HepG2 (cell line): ENCODE measurements around the gene GRIK4. TPM values are rescaled to one million over a fixed set of nuclear protein-coding genes. Genes with fewer than 3 reads are reported as not detected.
A peak's percentile ranks its signal among the peaks of the same experiment; 100 is the strongest.

Source experiments
- ATAC-seq: fragments of 200-7000 bp; cut with Tn5 transposase; 3 replicates; pipeline ENCODE4 v1.9.1; 2020; ENCODE audit warnings: mild to moderate bottlenecking, moderate library complexity
- BruUV-seq: library from RNA; stranded (reverse); fragments of 400-500 nt; replicated peaks from 2 replicates; lab custom pipeline; 2021; lab: Mats Ljungman, UMichigan
- CTCF ChIA-PET: fragments of 300-600 bp; formaldehyde crosslinking; extraction: SDS; loops from one replicate; lab custom pipeline; 2021; ENCODE audit warnings: low total read pairs, inconsistent platforms, low intra/inter-chr PET ratio; lab: Yijun Ruan, JAX
- POLR2A ChIA-PET: fragments of 350-600 bp; sonication (Branson Sonifier 250); formaldehyde crosslinking; loops from one replicate; lab custom pipeline; 2020; ENCODE audit warnings: antibody characterized with exemption, inconsistent platforms; lab: Yijun Ruan, JAX
- DNase-seq: peaks from one replicate; pipeline ENCODE4 v3.0.0-alpha.2; 2015; ENCODE audit warnings: low spot score
- FAIRE-seq: peaks from 3 replicates; lab custom pipeline; 2011; peaks lifted over from hg19 to GRCh38; lab: Jason Lieb, UNC
- H2AFZ ChIP-seq: one replicate; pipeline ENCODE4 v1.6.1; 2011; ENCODE audit warnings: low read length, inconsistent platforms
- H3K27ac ChIP-seq: fragments of 300-600 bp; 3 replicates; pipeline ENCODE4 v1.8.0; 2011; ENCODE audit warnings: mixed run types, mild to moderate bottlenecking, mixed read lengths, low read length, inconsistent platforms; ENCODE audit not compliant: insufficient read depth; ENCODE audit errors: extremely low read length
- H3K27me3 ChIP-seq, 2 experiments: fragments of 200-600 bp in 1 of 2; 2 replicates in 1 of 2; 3 replicates in 1 of 2; pipeline versions ENCODE4 v1.6.0 to v1.8.0; 2011; ENCODE audit warnings: low read length in 2 of 2, mild to moderate bottlenecking in 2 of 2, moderate library complexity in 2 of 2, inconsistent platforms in 1 of 2; ENCODE audit not compliant: insufficient read depth in 2 of 2, control insufficient read depth in 1 of 2
- H3K36me3 ChIP-seq, 2 experiments: fragments of 200-600 bp in 1 of 2; replicated peaks in 1 of 2; 2 replicates in 1 of 2; 3 replicates in 1 of 2; pipeline versions ENCODE4 v1.5.1 to v1.8.0; 2011; ENCODE audit warnings: low read length in 2 of 2, inconsistent platforms in 1 of 2; ENCODE audit not compliant: insufficient read depth in 2 of 2, control insufficient read depth in 1 of 2
- H3K4me1 ChIP-seq: 2 replicates; pipeline ENCODE4 v1.5.1; 2012; ENCODE audit warnings: low read length, inconsistent platforms; ENCODE audit not compliant: insufficient read depth
- H3K4me2 ChIP-seq: 2 replicates; pipeline ENCODE4 v1.6.0; 2011; ENCODE audit warnings: low read depth, low read length, inconsistent platforms
- H3K4me3 ChIP-seq, 3 experiments: fragments of 200-600 bp in 1 of 3; sonication (generic), shearing (Covaris generic) in 1 of 3; replicated peaks in 1 of 3; 2 replicates each; pipeline ENCODE4 v1.5.1; 2011 to 2016; ENCODE audit warnings: low read length in 3 of 3, inconsistent platforms in 2 of 3, low read depth in 2 of 3, mild to moderate bottlenecking in 2 of 3, control low read depth in 1 of 3, mixed read lengths in 1 of 3; ENCODE audit not compliant: insufficient read depth in 1 of 3
- H3K79me2 ChIP-seq: one replicate; pipeline ENCODE4 v1.6.1; 2011; ENCODE audit warnings: low read length, inconsistent platforms; ENCODE audit not compliant: insufficient read depth
- H3K9ac ChIP-seq: 2 replicates; pipeline ENCODE4 v1.6.0; 2011; ENCODE audit warnings: mild to moderate bottlenecking, low read depth, low read length, inconsistent platforms; ENCODE audit not compliant: insufficient read depth
- H3K9me3 ChIP-seq: 2 replicates; pipeline ENCODE4 v1.5.1; 2012; ENCODE audit warnings: mild to moderate bottlenecking, low read length
- H4K20me1 ChIP-seq: 2 replicates; pipeline ENCODE4 v1.6.0; 2011; ENCODE audit warnings: inconsistent platforms, mild to moderate bottlenecking, low read length, moderate library complexity; ENCODE audit not compliant: insufficient read depth
- BCL6 ChIP-seq: IDR thresholded peaks from 2 replicates; pipeline ENCODE4 v1.6.1; 2016; ENCODE audit warnings: missing genetic modification reagents, missing compliant biosample characterization
- HNF4G ChIP-seq, 2 experiments: sonication (generic) in 1 of 2; formaldehyde crosslinking in 1 of 2; IDR thresholded peaks; 2 replicates each; pipeline versions ENCODE4 v1.4.0 to v1.6.1; 2011 to 2020; ENCODE audit warnings: borderline replicate concordance in 2 of 2, low read depth in 2 of 2, mild to moderate bottlenecking in 2 of 2, low read length in 1 of 2, missing genetic modification reagents in 1 of 2, moderate library complexity in 1 of 2
- HNRNPUL1 ChIP-seq: fragments of 200-400 bp; formaldehyde crosslinking; IDR thresholded peaks from 2 replicates; pipeline ENCODE4 v1.6.1; 2017; ENCODE audit warnings: low read depth, mild to moderate bottlenecking, low read length, moderate library complexity
- JARID2 ChIP-seq: sonication (generic); formaldehyde crosslinking; IDR thresholded peaks from 2 replicates; pipeline ENCODE4 v1.8.1; 2023; ENCODE audit warnings: missing genetic modification reagents, inconsistent platforms; ENCODE audit not compliant: insufficient replicate concordance
- MEIS1 ChIP-seq: sonication (generic); formaldehyde crosslinking; IDR thresholded peaks from 2 replicates; pipeline ENCODE4 v1.9.0; 2021; ENCODE audit warnings: mild to moderate bottlenecking, missing genetic modification reagents, moderate library complexity, borderline replicate concordance
- MXD4 ChIP-seq: IDR thresholded peaks from 2 replicates; pipeline ENCODE4 v1.6.1; 2016; ENCODE audit warnings: mild to moderate bottlenecking, missing biosample characterization, missing genetic modification reagents
- RXRA ChIP-seq: sonication (generic); formaldehyde crosslinking; IDR thresholded peaks from 2 replicates; pipeline ENCODE4 v1.5.1; 2020; ENCODE audit warnings: missing genetic modification reagents
- ZNF292 ChIP-seq: sonication (generic); formaldehyde crosslinking; IDR thresholded peaks from 2 replicates; pipeline ENCODE4 v1.8.1; 2022; ENCODE audit warnings: mild to moderate bottlenecking, low read depth, missing genetic modification reagents, borderline replicate concordance
- ZNF432 ChIP-seq: sonication (generic); formaldehyde crosslinking; IDR thresholded peaks from 2 replicates; pipeline ENCODE4 v1.5.0; 2020; ENCODE audit warnings: missing genetic modification reagents, mild to moderate bottlenecking, borderline replicate concordance
- WGBS: methylation state at CpG from one replicate; pipeline ENCODE4 v1.1.6; 2017; ENCODE audit warnings: low lambda C conversion rate; 5-methylcytosine and 5-hydroxymethylcytosine counted together
- in situ Hi-C: cut with HindIII; loops from 2 replicates; pipeline ENCODE4 v1.10.0; 2017; ENCODE audit warnings: low pct_unique_long_range_greater_than_20kb; ENCODE audit not compliant: extremely low pct_ligation_motif_present
- intact Hi-C: fragments of 100-400 bp; cut with micrococcal nuclease; formaldehyde crosslinking; loops from one replicate; pipeline ENCODE4 v1.10.0; 2022; ENCODE audit not compliant: unreplicated experiment
- polyA plus RNA-seq, 8 experiments: library from polyadenylated mRNA; depleted of rRNA in 3 of 8; stranded (reverse) in 7 of 8; unstranded in 1 of 8; fragments of >200 nt; fragmentation: Illumina TruSeq in 4 of 8; extraction: Trizol in 4 of 8; gene quantifications; 2 replicates each; pipeline versions ENCODE4 v1.2.1 to v1.2.3, GENCODE V29; 2011 to 2016; ENCODE audit warnings: low read depth in 4 of 8, missing spikeins in 1 of 8, mixed read lengths in 1 of 8; ENCODE audit not compliant: insufficient read depth in 1 of 8
- total RNA-seq, 5 experiments: library from RNA; depleted of rRNA; stranded (reverse); fragments of >200 nt; fragmentation: Illumina TruSeq; extraction: Trizol; gene quantifications; 2 replicates each; pipeline ENCODE4 v1.2.3, GENCODE V29; 2016; ENCODE audit warnings: low read depth in 1 of 5
- TF ChIP-seq, protein P1 (sequence below): IDR thresholded peaks from 2 replicates; pipeline ENCODE4 v1.6.1; 2012; ENCODE audit warnings: low read depth, low read length, improper control_type of control experiment
- TF ChIP-seq, protein P2 (sequence below): sonication (generic); formaldehyde crosslinking; IDR thresholded peaks from 2 replicates; pipeline ENCODE4 v1.5.0; 2020; ENCODE audit warnings: mild to moderate bottlenecking, missing genetic modification reagents, moderate library complexity
- TF ChIP-seq, protein P3 (sequence below): IDR thresholded peaks from 2 replicates; pipeline ENCODE4 v1.6.1; 2012; ENCODE audit warnings: inconsistent platforms

The GRIK4 gene
- total and polyA plus RNA-seq, 2 of the 13 experiments (the other 11 are each of a cell fraction or from before 2014, with no cell fraction given) = 0.04 to 0.07 TPM

DNA sequence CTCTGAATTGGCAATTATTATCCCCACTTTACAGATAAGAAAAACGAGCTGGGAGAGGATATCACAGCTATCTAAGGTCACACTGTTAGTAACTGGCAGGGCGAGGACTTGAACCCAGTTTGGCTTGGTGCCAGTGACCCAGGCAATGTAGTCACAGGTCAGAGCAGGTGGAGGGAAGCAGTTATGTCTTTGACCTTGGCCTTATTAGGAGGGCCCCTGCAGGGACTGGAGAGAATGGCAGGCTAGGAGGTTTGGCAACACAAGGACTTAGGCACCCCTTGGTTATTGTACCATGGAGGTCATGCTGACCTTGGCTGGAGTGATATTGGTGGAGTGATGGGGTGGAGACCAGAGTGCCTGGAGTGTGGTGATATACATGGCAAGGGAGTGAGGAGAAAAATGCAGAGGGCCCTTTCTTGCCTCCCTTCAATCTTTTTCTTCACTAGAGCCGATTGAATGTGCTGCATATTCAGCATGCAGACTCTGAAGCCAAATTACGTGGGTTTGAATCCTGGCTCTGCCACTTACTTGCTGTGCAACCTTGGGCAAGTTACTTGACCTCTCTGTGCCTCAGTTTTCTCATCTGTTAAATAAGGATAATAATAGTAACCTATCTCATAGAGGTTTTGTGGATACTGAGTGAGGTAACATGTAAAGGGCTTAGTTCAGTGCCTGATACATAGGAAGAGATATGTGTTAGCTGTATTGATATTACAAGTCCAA is 419.7 kb downstream of the GRIK4 start (continued):
- TF ChIP-seq, protein P1, sequence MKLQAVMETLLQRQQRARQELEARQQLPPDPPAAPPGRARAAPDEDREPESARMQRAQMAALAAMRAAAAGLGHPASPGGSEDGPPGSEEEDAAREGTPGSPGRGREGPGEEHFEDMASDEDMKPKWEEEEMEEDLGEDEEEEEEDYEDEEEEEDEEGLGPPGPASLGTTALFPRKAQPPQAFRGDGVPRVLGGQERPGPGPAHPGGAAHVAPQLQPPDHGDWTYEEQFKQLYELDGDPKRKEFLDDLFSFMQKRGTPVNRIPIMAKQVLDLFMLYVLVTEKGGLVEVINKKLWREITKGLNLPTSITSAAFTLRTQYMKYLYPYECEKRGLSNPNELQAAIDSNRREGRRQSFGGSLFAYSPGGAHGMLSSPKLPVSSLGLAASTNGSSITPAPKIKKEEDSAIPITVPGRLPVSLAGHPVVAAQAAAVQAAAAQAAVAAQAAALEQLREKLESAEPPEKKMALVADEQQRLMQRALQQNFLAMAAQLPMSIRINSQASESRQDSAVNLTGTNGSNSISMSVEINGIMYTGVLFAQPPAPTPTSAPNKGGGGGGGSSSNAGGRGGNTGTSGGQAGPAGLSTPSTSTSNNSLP = no peak
- TF ChIP-seq BCL6 (CRISPR knock-in tag) (0 out of 2 replicates have a peak, but pooled peaks have one; percentile 16), MEIS1 (CRISPR knock-in tag) (no peak), JARID2 (CRISPR knock-in tag) (no peak), RXRA (0 out of 2 replicates have a peak, but pooled peaks have one; percentile 44), ZNF292 (no peak)
- TF ChIP-seq, protein P2, sequence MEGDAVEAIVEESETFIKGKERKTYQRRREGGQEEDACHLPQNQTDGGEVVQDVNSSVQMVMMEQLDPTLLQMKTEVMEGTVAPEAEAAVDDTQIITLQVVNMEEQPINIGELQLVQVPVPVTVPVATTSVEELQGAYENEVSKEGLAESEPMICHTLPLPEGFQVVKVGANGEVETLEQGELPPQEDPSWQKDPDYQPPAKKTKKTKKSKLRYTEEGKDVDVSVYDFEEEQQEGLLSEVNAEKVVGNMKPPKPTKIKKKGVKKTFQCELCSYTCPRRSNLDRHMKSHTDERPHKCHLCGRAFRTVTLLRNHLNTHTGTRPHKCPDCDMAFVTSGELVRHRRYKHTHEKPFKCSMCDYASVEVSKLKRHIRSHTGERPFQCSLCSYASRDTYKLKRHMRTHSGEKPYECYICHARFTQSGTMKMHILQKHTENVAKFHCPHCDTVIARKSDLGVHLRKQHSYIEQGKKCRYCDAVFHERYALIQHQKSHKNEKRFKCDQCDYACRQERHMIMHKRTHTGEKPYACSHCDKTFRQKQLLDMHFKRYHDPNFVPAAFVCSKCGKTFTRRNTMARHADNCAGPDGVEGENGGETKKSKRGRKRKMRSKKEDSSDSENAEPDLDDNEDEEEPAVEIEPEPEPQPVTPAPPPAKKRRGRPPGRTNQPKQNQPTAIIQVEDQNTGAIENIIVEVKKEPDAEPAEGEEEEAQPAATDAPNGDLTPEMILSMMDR (CRISPR knock-in tag) = peak; percentile 39

DNA sequence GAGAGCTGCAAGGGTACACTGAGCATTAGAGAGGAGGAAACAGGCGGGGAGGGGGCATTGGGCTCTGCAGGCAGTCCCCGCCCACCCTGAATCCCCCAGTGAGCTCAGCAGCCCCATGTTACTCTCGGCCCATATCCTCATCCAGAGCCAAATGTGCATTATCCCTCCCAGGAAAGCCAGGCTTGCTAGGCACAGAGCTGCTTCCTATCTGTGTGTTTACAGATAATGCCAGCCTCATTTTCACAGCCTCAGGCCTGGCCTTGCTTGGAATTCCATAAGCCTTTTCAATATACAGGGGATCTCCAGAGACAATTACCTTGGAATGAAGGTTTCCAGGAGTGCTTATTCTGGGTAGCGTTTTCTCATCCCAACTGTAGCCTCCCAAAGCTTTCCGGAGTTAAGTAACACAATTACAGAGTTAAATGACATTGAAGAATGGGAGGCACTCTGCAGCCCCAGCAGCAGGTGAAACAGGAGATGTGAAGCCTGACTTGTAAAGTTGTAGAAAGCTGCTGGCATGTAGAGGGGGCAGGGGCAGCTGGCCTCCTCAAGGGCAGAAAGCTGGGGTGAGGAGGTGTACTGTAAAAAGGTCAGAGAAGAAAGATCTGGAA is 420.9 kb downstream of the GRIK4 start:
- POLR2A ChIA-PET = no interaction called here
- Histone ChIP-seq H3K79me2 (no peaks in the 10 kb centered on the region), H3K4me2 (no peak overlapping the region), H3K9ac (no peak overlapping the region), H4K20me1 (no peaks in the 10 kb centered on the region), H2AFZ (no peak overlapping the region), H3K9me3 (no peaks in the 10 kb centered on the region), H3K4me1 (no peaks in the 10 kb centered on the region), H3K4me3 (no peak overlapping the region), H3K36me3 (no peaks in the 10 kb centered on the region), H3K27me3 (peaks cover 0 to 1% of the 10 kb centered on the region in 2 experiments; a peak in 1 of 5 replicates), H3K27ac (no peak overlapping the region)
- DNase-seq = no peak
- intact Hi-C loops = loop anchor here (10.0 kb wide), 1 partner anchor 178 kb away; no protein-coding TSS in a partner anchor
- BruUV-seq = no TSS peak
- no peak for ATAC-seq
- WGBS = 14% methylated on average over 4 of the region's 5 CpGs
- in situ Hi-C loops = loop anchor here (10.0 kb wide), 1 partner anchor 262 kb away; no protein-coding TSS in a partner anchor
- FAIRE-seq = no peak
- CTCF ChIA-PET = no interaction called here
- TF ChIP-seq HNF4G (IDR thresholded peaks at IDR 0.05; ENCODE audit: borderline replicate concordance, low read depth, low read length) (no peak), HNF4G (CRISPR knock-in tag; IDR thresholded peaks at IDR 0.05; ENCODE audit: borderline replicate concordance, low read depth) (no peak), MXD4 (CRISPR knock-in tag) (no peak), HNRNPUL1 (no peak), ZNF432 (CRISPR knock-in tag) (no peak)
- TF ChIP-seq, protein P3, sequence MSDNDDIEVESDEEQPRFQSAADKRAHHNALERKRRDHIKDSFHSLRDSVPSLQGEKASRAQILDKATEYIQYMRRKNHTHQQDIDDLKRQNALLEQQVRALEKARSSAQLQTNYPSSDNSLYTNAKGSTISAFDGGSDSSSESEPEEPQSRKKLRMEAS = no peak
